ENCODE measurements around the gene TAOK3. TPM values are rescaled to one million over a fixed set of nuclear protein-coding genes. Genes with fewer than 3 reads are reported as not detected.

TAOK3 gene
- total RNA-seq, 1 experiment from 2014 or later = 55.8 TPM

- Histone ChIP-seq H2AFZ (no peak overlapping the region), H3K27ac (no peak overlapping the region), H3K9me2 (ENCODE audit: insufficient read depth) (no peaks in the 10 kb centered on the region), H3K27me3 (ENCODE audit: insufficient read depth, low read depth) (no peaks in the 10 kb centered on the region), H3K4me1 (replicated peaks; ENCODE audit: insufficient read depth) (peaks cover 43% of the 10 kb centered on the region), H3K9me3 (ENCODE audit: insufficient read depth, low read depth) (no peaks in the 10 kb centered on the region), H3K36me3 (ENCODE audit: low read depth) (no peaks in the 10 kb centered on the region), H3K79me2 (ENCODE audit: low read depth) (peaks cover 24% of the 10 kb centered on the region), H4K20me1 (ENCODE audit: insufficient read depth) (no peaks in the 10 kb centered on the region), H3K4me2 (no peak overlapping the region), H3K4me3 (no peak overlapping the region), H3F3A (ENCODE audit: insufficient read depth, low read depth) (peaks cover 22% of the 10 kb centered on the region)
- POLR2A ChIA-PET (ENCODE audit: unreplicated experiment) = no interaction called here
- CTCF ChIA-PET = interaction anchor here (0.6 to 1.1 kb wide), 3 partner anchors 11 to 50 kb away, joined by 3 to 4 read pairs (median 4); no protein-coding TSS in a partner anchor
- no peak for TF ChIP-seq CTCF (conservative IDR thresholded peaks at IDR 0.05)
- no peak for TF ChIP-seq EZH2 (IDR thresholded peaks at IDR 0.05; ENCODE audit: low read depth)
- no TSS peak for BruUV-seq (replicated peaks)
- intact Hi-C loops (cut with micrococcal nuclease; ENCODE audit: unreplicated experiment) = loop anchor here (5.0 kb wide), 2 partner anchors 57 to 118 kb away; no protein-coding TSS in a partner anchor
- DNase-seq = no peak
Measured at GRCh38 chr12:118299791-118300460, 72.8 kb downstream of the TAOK3 start.

GRCh38 chr12:118297284-118297683 lies 75.4 kb downstream of the TAOK3 start:
- H4K20me1 ChIP-seq (ENCODE audit: insufficient read depth) = no peaks in the 10 kb centered on the region
- intact Hi-C loops (cut with micrococcal nuclease; ENCODE audit: unreplicated experiment) = no loop called here
- H3K27me3 ChIP-seq (ENCODE audit: insufficient read depth, low read depth) = no peaks in the 10 kb centered on the region
- H3F3A ChIP-seq (ENCODE audit: insufficient read depth, low read depth) = peaks cover 8% of the 10 kb centered on the region
- no peak for TF ChIP-seq CTCF (conservative IDR thresholded peaks at IDR 0.05)
- TF ChIP-seq EZH2 (IDR thresholded peaks at IDR 0.05; ENCODE audit: low read depth) = no peak
- peaks cover 22% of the 10 kb centered on the region for H3K79me2 ChIP-seq (ENCODE audit: low read depth)
- peaks cover 22% of the 10 kb centered on the region for H3K4me1 ChIP-seq (replicated peaks; ENCODE audit: insufficient read depth)
- no peak for DNase-seq
- no peaks in the 10 kb centered on the region for H3K36me3 ChIP-seq (ENCODE audit: low read depth)
- no TSS peak for BruUV-seq (replicated peaks)
- no peaks in the 10 kb centered on the region for H3K9me2 ChIP-seq (ENCODE audit: insufficient read depth)
- POLR2A ChIA-PET (ENCODE audit: unreplicated experiment) = no interaction called here
- H3K4me2 ChIP-seq = no peak overlapping the region
- no peak overlapping the region for H3K27ac ChIP-seq
- no peak overlapping the region for H3K4me3 ChIP-seq
- CTCF ChIA-PET = no interaction called here
- no peak overlapping the region for H2AFZ ChIP-seq
- H3K9me3 ChIP-seq (ENCODE audit: insufficient read depth, low read depth) = no peaks in the 10 kb centered on the region

DNA sequence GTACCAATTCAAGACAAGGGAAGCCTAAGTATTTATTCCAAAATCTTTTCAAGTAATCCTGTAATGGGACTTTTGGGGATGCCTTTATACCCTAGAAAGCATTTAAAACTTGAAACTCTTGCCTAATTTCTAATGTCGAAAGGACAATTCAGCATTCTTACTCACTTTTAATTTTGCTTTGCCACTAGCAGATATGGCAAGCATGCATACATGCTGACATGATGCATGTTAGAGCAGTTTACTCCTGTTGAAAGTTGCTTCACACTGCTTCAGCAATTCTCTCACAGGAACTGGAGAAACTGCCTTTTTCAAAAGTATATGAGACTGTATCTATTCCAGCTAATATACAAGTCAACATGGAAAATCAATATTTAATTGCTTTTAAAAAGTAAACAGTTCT lies 79.9 kb downstream of the TAOK3 start:
- H3K4me2 ChIP-seq = no peak overlapping the region
- no peak overlapping the region for H3K4me3 ChIP-seq
- peaks cover 8% of the 10 kb centered on the region; the same call in 1 of the 2 replicates for H3K4me1 ChIP-seq (replicated peaks; ENCODE audit: insufficient read depth)
- no peaks in the 10 kb centered on the region for H3K27me3 ChIP-seq (ENCODE audit: insufficient read depth, low read depth)
- ChIA-PET POLR2A (ENCODE audit: unreplicated experiment) (no interaction called here), CTCF (no interaction called here)
- intact Hi-C loops (cut with micrococcal nuclease; ENCODE audit: unreplicated experiment) = no loop called here
- no peaks in the 10 kb centered on the region for H3K36me3 ChIP-seq (ENCODE audit: low read depth)
- no peaks in the 10 kb centered on the region for H4K20me1 ChIP-seq (ENCODE audit: insufficient read depth)
- TF ChIP-seq CTCF (conservative IDR thresholded peaks at IDR 0.05) (no peak), EZH2 (IDR thresholded peaks at IDR 0.05; ENCODE audit: low read depth) (no peak)
- H3K9me3 ChIP-seq (ENCODE audit: insufficient read depth, low read depth) = no peaks in the 10 kb centered on the region
- H3K9me2 ChIP-seq (ENCODE audit: insufficient read depth) = no peaks in the 10 kb centered on the region
- no peak for DNase-seq
- no peak overlapping the region for H2AFZ ChIP-seq
- peaks cover 4% of the 10 kb centered on the region for H3F3A ChIP-seq (ENCODE audit: insufficient read depth, low read depth)
- peaks cover 6% of the 10 kb centered on the region; the same call in 1 of the 2 replicates for H3K79me2 ChIP-seq (ENCODE audit: low read depth)
- no peak overlapping the region for H3K27ac ChIP-seq
- BruUV-seq (replicated peaks) = no TSS peak
